Measurements from ENCODE around the gene WDFY2. TPM values are rescaled to one million over a fixed set of nuclear protein-coding genes. Genes with fewer than 3 reads are reported as not detected.

The WDFY2 gene
- polyA plus RNA-seq, 3 donors: 6.5 to 40.1 (median 9.1) TPM

DNA sequence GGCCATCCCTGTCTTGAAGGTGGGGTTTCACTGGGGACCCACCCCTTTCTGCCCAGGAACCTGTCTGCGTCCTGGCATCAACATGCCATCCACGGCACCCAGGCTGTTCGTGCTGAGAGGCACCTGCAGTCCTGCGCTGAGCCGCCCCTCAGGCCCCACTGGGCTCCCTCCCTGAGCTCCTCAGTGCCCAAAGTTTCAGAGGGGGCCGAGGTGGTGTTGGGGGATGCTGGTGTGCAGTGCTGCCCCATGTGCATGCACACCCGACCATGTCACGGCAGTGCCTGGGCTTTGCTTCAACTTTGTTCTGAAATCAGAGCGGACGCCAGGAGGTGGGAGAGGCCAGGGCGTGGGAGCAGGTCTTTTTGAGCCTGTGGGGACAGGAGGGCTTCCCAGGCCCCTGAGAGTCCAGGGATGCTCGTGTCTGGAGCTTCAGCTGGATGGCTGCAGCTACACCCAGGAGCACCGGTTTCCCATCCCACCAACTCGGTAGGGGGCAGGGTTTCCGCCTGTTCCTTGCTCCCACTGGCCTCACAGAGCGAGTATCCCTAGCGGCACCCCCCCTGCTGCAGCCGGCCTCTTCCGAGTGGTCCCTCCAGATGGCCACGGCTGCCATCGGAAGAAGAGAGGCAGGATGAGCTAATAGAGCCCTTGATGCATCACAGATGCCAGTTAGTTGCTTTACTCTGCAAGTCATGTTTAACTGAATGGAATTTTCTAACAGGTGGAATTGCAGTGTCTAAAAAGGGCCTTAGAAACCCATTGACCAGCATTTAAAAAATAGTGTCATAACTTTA, 44.0 kb downstream of the WDFY2 start:
- H3K27ac Mint-ChIP-seq: peak overlapping the region; percentile 48 to 86 (median 80)
- Histone ChIP-seq H3K27ac (ENCODE audit: low read depth in 1 of 2, low read length in 2 of 2) (peak overlapping the region; percentile 5 to 70), H3K4me3 (replicated peaks in 1 of 3; ENCODE audit: low read depth in 2 of 3, low read length in 3 of 3) (no peak overlapping the region), H4K20me1 (ENCODE audit: insufficient read depth, low read length) (peaks cover 96% of the 10 kb centered on the region), H3K4me1 (ENCODE audit: control insufficient read depth in 1 of 2, insufficient read depth in 2 of 2, low read length in 2 of 2) (peaks cover 25 to 49% of the 10 kb centered on the region in 2 donors), H3K9ac (ENCODE audit: insufficient read depth, low read length, poor library complexity, severe bottlenecking) (no peak overlapping the region), H3K36me3 (replicated peaks in 1 of 2; ENCODE audit: control insufficient read depth in 1 of 2, insufficient read depth in 2 of 2, low read length in 2 of 2) (no peaks in the 10 kb centered on the region), H3K9me3 (replicated peaks in 1 of 2; ENCODE audit: control insufficient read depth in 1 of 2, insufficient read depth in 1 of 2, low read length in 2 of 2) (no peaks in the 10 kb centered on the region), H3K79me2 (ENCODE audit: insufficient read depth, low read length) (peaks cover 100% of the 10 kb centered on the region), H3K27me3 (ENCODE audit: control insufficient read depth in 2 of 2, insufficient read depth in 2 of 2, low read length in 2 of 2) (no peaks in the 10 kb centered on the region), H2AFZ (ENCODE audit: insufficient read depth, low read depth, low read length, poor library complexity, severe bottlenecking) (no peak overlapping the region), H3K4me2 (replicated peaks; ENCODE audit: extremely low read depth, low read length, poor library complexity, severe bottlenecking) (no peak overlapping the region)
- peaks cover 0 to 1% (median 0%) of the 10 kb centered on the region in 7 donors for H3K9me3 Mint-ChIP-seq
- H3K27me3 Mint-ChIP-seq (ENCODE audit: low read depth in 3 of 3): no peaks in the 10 kb centered on the region
- TF ChIP-seq, protein P1, sequence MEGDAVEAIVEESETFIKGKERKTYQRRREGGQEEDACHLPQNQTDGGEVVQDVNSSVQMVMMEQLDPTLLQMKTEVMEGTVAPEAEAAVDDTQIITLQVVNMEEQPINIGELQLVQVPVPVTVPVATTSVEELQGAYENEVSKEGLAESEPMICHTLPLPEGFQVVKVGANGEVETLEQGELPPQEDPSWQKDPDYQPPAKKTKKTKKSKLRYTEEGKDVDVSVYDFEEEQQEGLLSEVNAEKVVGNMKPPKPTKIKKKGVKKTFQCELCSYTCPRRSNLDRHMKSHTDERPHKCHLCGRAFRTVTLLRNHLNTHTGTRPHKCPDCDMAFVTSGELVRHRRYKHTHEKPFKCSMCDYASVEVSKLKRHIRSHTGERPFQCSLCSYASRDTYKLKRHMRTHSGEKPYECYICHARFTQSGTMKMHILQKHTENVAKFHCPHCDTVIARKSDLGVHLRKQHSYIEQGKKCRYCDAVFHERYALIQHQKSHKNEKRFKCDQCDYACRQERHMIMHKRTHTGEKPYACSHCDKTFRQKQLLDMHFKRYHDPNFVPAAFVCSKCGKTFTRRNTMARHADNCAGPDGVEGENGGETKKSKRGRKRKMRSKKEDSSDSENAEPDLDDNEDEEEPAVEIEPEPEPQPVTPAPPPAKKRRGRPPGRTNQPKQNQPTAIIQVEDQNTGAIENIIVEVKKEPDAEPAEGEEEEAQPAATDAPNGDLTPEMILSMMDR (IDR thresholded peaks at IDR 0.05): no peak
- peaks cover 65% of the 10 kb centered on the region for H3K4me1 Mint-ChIP-seq
- intact Hi-C loops (cut with micrococcal nuclease): no loop called here
- DNase-seq: no peak
- 98% methylated on average over 16 of the region's 21 CpGs for WGBS (ENCODE audit: insufficient coverage)
- no peak overlapping the region for H3K4me3 Mint-ChIP-seq
- peaks cover 0 to 3% of the 10 kb centered on the region in 2 donors for H3K36me3 Mint-ChIP-seq

DNA sequence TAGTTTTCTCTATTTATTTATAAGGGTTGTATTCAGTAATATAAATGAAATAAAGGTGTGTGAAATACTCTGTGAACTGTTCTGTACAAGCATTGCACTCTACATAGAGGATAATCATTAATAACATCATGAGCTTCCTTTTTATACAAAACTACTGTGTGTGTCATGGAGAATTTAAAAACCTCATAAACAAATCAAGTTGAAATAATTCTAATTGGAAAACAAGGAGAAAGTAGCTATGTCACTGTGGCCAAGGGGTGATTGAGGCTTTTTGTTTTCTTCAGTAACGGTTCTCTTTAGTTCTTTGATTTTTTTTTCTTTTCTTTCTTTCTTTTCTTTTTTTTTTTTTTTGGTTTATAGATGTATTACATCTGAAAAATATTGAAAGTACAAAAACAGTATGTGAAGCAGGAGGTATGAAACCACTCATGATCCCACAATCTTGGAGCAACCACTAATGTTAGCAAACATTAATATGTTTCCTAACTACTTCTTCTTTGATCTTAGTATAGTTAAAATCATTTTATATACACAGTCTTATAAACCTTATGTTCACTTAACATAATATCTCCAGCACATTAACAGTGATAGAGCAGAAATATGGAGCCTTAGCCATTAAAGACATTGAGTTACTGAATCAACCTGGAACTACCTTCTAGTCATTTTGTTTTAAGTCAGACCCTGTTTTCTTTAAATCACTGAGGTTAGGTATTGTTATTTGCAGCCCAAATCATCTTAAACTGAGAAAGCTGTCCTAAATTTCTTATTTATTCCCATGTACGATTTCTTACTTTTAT, 45.4 kb downstream of the WDFY2 start:
- Mint-ChIP-seq H3K27me3 (ENCODE audit: low read depth in 3 of 3) (no peaks in the 10 kb centered on the region), H3K9me3 (peaks cover 0 to 1% (median 0%) of the 10 kb centered on the region in 7 donors), H3K27ac (peak overlapping the region in 6 of 7 donors; percentile 40 to 81 (median 75)), H3K36me3 (peaks cover 0 to 2% of the 10 kb centered on the region in 2 donors), H3K4me3 (no peak overlapping the region), H3K4me1 (peaks cover 59% of the 10 kb centered on the region)
- no peak for DNase-seq
- WGBS (ENCODE audit: insufficient coverage): no CpG with 5 or more reads among the region's 2 CpGs
- intact Hi-C loops (cut with micrococcal nuclease): loop anchor here in 1 of 2 donors (10.0 kb wide), 1 partner anchor 175 kb away; the partner anchor contains the start of gene DHRS12
- Histone ChIP-seq H3K4me2 (replicated peaks; ENCODE audit: extremely low read depth, low read length, poor library complexity, severe bottlenecking) (no peak overlapping the region), H3K79me2 (ENCODE audit: insufficient read depth, low read length) (peaks cover 100% of the 10 kb centered on the region), H3K27ac (ENCODE audit: low read depth in 1 of 2, low read length in 2 of 2) (peak overlapping the region in 1 of 2 donors; percentile 70), H3K9me3 (replicated peaks in 1 of 2; ENCODE audit: control insufficient read depth in 1 of 2, insufficient read depth in 1 of 2, low read length in 2 of 2) (no peaks in the 10 kb centered on the region), H3K36me3 (replicated peaks in 1 of 2; ENCODE audit: control insufficient read depth in 1 of 2, insufficient read depth in 2 of 2, low read length in 2 of 2) (no peaks in the 10 kb centered on the region), H2AFZ (ENCODE audit: insufficient read depth, low read depth, low read length, poor library complexity, severe bottlenecking) (no peak overlapping the region), H4K20me1 (ENCODE audit: insufficient read depth, low read length) (peaks cover 96% of the 10 kb centered on the region), H3K4me3 (replicated peaks in 1 of 3; ENCODE audit: low read depth in 2 of 3, low read length in 3 of 3) (no peak overlapping the region), H3K4me1 (ENCODE audit: control insufficient read depth in 1 of 2, insufficient read depth in 2 of 2, low read length in 2 of 2) (peaks cover 18 to 42% of the 10 kb centered on the region in 2 donors), H3K27me3 (ENCODE audit: control insufficient read depth in 2 of 2, insufficient read depth in 2 of 2, low read length in 2 of 2) (no peaks in the 10 kb centered on the region), H3K9ac (ENCODE audit: insufficient read depth, low read length, poor library complexity, severe bottlenecking) (no peak overlapping the region)
- TF ChIP-seq, protein P1 (IDR thresholded peaks at IDR 0.05): no peak
